B cell (primary cell): ENCODE data around the gene DAG1. TPM values are rescaled to one million over a fixed set of nuclear protein-coding genes. Genes with fewer than 3 reads are reported as not detected.
A peak's percentile ranks its signal among the peaks of the same experiment; 100 is the strongest.

Experiments
- ATAC-seq: fragments of 200-7000 bp; cut with Tn5 transposase; one replicate; pipeline ENCODE4 v1.10.0; 2021; ENCODE audit warnings: low read depth, mild to moderate bottlenecking, moderate number of reproducible peaks, moderate library complexity
- CTCF ChIA-PET: fragments of 350-600 bp; sonication (Branson Sonifier 250); formaldehyde crosslinking; loops from one replicate; lab custom pipeline; 2021; ENCODE audit warnings: antibody characterized with exemption, inconsistent platforms; lab: Charles Lee
- POLR2A ChIA-PET: fragments of 350-600 bp; sonication (Branson Sonifier 250); formaldehyde crosslinking; loops from one replicate; lab custom pipeline; 2021; ENCODE audit warnings: antibody characterized with exemption; lab: Charles Lee
- DNase-seq: peaks from one replicate; pipeline ENCODE4 v3.0.0; 2013
- H2AFZ ChIP-seq: 2 replicates; pipeline ENCODE4 v1.6.1; 2012; ENCODE audit warnings: mild to moderate bottlenecking, low read depth, low read length; ENCODE audit not compliant: insufficient read depth, poor library complexity, severe bottlenecking
- H3K27ac ChIP-seq, 2 donors: 1 replicate in 1 of 2; 2 replicates in 1 of 2; pipeline ENCODE4 v1.5.1; 2012 to 2013; ENCODE audit warnings: low read length in 2 of 2, mild to moderate bottlenecking in 2 of 2, moderate library complexity in 1 of 2
- H3K27me3 ChIP-seq, 4 experiments: fragments of 200-600 bp in 1 of 4; sonication (generic) in 1 of 4; replicated peaks in 1 of 4; 1 replicate in 2 of 4; 2 replicates in 2 of 4; pipeline versions ENCODE4 v1.6.1 to v1.7.0; 2013 to 2016; ENCODE audit warnings: low read length in 3 of 4, mild to moderate bottlenecking in 2 of 4, mixed read lengths in 1 of 4, moderate library complexity in 1 of 4; ENCODE audit not compliant: insufficient read depth in 4 of 4, control insufficient read depth in 3 of 4; ENCODE audit errors: control extremely low read depth in 1 of 4
- H3K36me3 ChIP-seq, 2 experiments: replicated peaks in 1 of 2; 1 replicate in 1 of 2; 2 replicates in 1 of 2; pipeline versions ENCODE4 v1.6.1 to v1.7.1; 2013; ENCODE audit warnings: low read length in 1 of 2; ENCODE audit not compliant: insufficient read depth in 2 of 2, control insufficient read depth in 1 of 2; ENCODE audit errors: control extremely low read depth in 1 of 2, extremely low read depth in 1 of 2
- H3K4me1 ChIP-seq, 2 donors: fragments of 200-600 bp in 1 of 2; sonication (generic) in 1 of 2; 1 replicate in 1 of 2; 2 replicates in 1 of 2; pipeline versions ENCODE4 v1.5.1 to v1.6.1; 2013 to 2017; ENCODE audit warnings: low read length in 2 of 2; ENCODE audit not compliant: control insufficient read depth in 2 of 2, insufficient read depth in 2 of 2
- H3K4me2 ChIP-seq: replicated peaks from 2 replicates; pipeline ENCODE3; 2012; ENCODE audit warnings: mild to moderate bottlenecking, low read depth, low read length; ENCODE audit not compliant: poor library complexity, severe bottlenecking
- H3K4me3 ChIP-seq, 5 experiments: fragments of 200-600 bp in 1 of 5; sonication (generic) in 1 of 5; 1 replicate in 3 of 5; 2 replicates in 2 of 5; pipeline versions ENCODE4 v1.5.1 to v1.7.0; 2011 to 2016; ENCODE audit warnings: low read length in 4 of 5, mild to moderate bottlenecking in 4 of 5, low read depth in 2 of 5, control low read depth in 1 of 5, moderate library complexity in 1 of 5; ENCODE audit not compliant: insufficient read depth in 1 of 5; ENCODE audit errors: control extremely low read depth in 1 of 5, extremely low read depth in 1 of 5
- H3K79me2 ChIP-seq: fragments of 200-600 bp; sonication (generic); one replicate; pipeline ENCODE4 v1.6.0; 2016; ENCODE audit warnings: low read length; ENCODE audit not compliant: control insufficient read depth, insufficient read depth
- H3K9ac ChIP-seq: fragments of 200-600 bp; sonication (generic); 2 replicates; pipeline ENCODE4 v1.6.1; 2017; ENCODE audit warnings: mild to moderate bottlenecking, low read length, moderate library complexity
- H3K9me3 ChIP-seq, 3 donors: one replicate each; pipeline versions ENCODE4 v1.6.1 to v1.7.1; 2013; ENCODE audit warnings: low read length in 2 of 3; ENCODE audit not compliant: control insufficient read depth in 2 of 3, insufficient read depth in 1 of 3; ENCODE audit errors: control extremely low read depth in 1 of 3
- H4K20me1 ChIP-seq: 2 replicates; pipeline ENCODE4 v1.6.0; 2012; ENCODE audit warnings: mild to moderate bottlenecking, low read length; ENCODE audit not compliant: insufficient read depth, control insufficient read depth, poor library complexity, severe bottlenecking
- H3K27ac Mint-ChIP-seq: one replicate; pipeline ENCODE4 v1.8.0; 2021; ENCODE audit warnings: mixed read lengths
- H3K27me3 Mint-ChIP-seq: one replicate; pipeline ENCODE4 v1.8.0; 2021; ENCODE audit warnings: mixed read lengths
- H3K4me1 Mint-ChIP-seq: one replicate; pipeline ENCODE4 v1.8.0; 2021; ENCODE audit warnings: mixed read lengths
- H3K4me3 Mint-ChIP-seq: one replicate; pipeline ENCODE4 v1.8.0; 2021; ENCODE audit warnings: mixed read lengths
- H3K9me3 Mint-ChIP-seq: one replicate; pipeline ENCODE4 v1.8.0; 2022; ENCODE audit warnings: mixed read lengths; ENCODE audit not compliant: insufficient read depth
- CTCF ChIP-seq: fragments of 200-600 bp; IDR thresholded peaks from one replicate; pipeline ENCODE4 v1.8.0; 2022; ENCODE audit warnings: antibody characterized with exemption, mild to moderate bottlenecking
- EZH2 ChIP-seq: IDR thresholded peaks from 2 replicates; pipeline ENCODE4 v1.6.1; 2012; ENCODE audit warnings: borderline replicate concordance, low read depth, mild to moderate bottlenecking, moderate library complexity, low read length; ENCODE audit not compliant: insufficient read depth, poor library complexity, severe bottlenecking
- WGBS: methylation state at CpG from one replicate; pipeline ENCODE4 v1.1.5; 2013; ENCODE audit warnings: missing lambda C conversion rate; ENCODE audit not compliant: insufficient coverage; 5-methylcytosine and 5-hydroxymethylcytosine counted together
- intact Hi-C: fragments of 100-400 bp; cut with micrococcal nuclease; formaldehyde crosslinking; loops from one replicate; pipeline ENCODE4 v1.10.0; 2022
- polyA plus RNA-seq: library from polyadenylated mRNA; depleted of rRNA; stranded (reverse); fragments of >200 nt; gene quantifications from 2 replicates; pipeline ENCODE4 v1.2.3, GENCODE V29; 2012
- total RNA-seq, 2 donors: library from RNA; stranded (reverse); fragments of 120-200 nt in 1 of 2; gene quantifications; 1 replicate in 1 of 2; 2 replicates in 1 of 2; pipeline versions ENCODE4 v1.2.3 to v1.2.4, GENCODE V29; 2013 to 2022

The DAG1 gene
- total and polyA plus RNA-seq, 2 donors (not counting 1 experiment from before 2014, with no cell fraction given) = 9.6 to 27.2 TPM

GRCh38 chr3:49445391-49445790 lies 24.7 kb upstream of the DAG1 start:
- Histone ChIP-seq H3K4me2 (no peak overlapping the region), H3K79me2 (peaks cover 7% of the 10 kb centered on the region), H3K9ac (no peak overlapping the region), H2AFZ (no peak overlapping the region), H3K4me1 (peaks cover 18 to 27% of the 10 kb centered on the region in 2 donors), H3K27ac (no peak overlapping the region), H4K20me1 (no peaks in the 10 kb centered on the region), H3K4me3 (no peak overlapping the region), H3K27me3 (no peaks in the 10 kb centered on the region), H3K36me3 (no peaks in the 10 kb centered on the region), H3K9me3 (no peaks in the 10 kb centered on the region)
- no CpG with 5 or more reads among the region's 5 CpGs for WGBS
- Mint-ChIP-seq H3K9me3 (no peaks in the 10 kb centered on the region), H3K4me3 (no peak overlapping the region), H3K27me3 (no peaks in the 10 kb centered on the region), H3K4me1 (peaks cover 15% of the 10 kb centered on the region), H3K27ac (peak overlapping the region; percentile 26)
- POLR2A ChIA-PET = interaction anchor here (0.7 to 2.1 kb wide), 2 partner anchors 16 to 102 kb away, joined by 4 to 14 read pairs; partner anchors contain the start of gene NICN1
- ATAC-seq (no peak), DNase-seq (no peak)
- CTCF ChIA-PET = interaction anchor here (0.7 to 10.2 kb wide), 7 partner anchors 9 to 149 kb away, joined by 3 to 137 read pairs (median 5); partner anchors contain the start of genes NICN1 and USP4
- no peak for TF ChIP-seq EZH2
- no peak for TF ChIP-seq CTCF
- intact Hi-C loops = no loop called here

GRCh38 chr3:49453621-49454020 lies 16.4 kb upstream of the DAG1 start:
- no peak overlapping the region for H3K27ac Mint-ChIP-seq

More at GRCh38 chr3:49453621-49454020, 16.4 kb upstream of the DAG1 start:
- no peaks in the 10 kb centered on the region for H3K9me3 ChIP-seq
- no peaks in the 10 kb centered on the region for H3K27me3 ChIP-seq
- Mint-ChIP-seq H3K27me3 (no peaks in the 10 kb centered on the region), H3K4me1 (peaks cover 4% of the 10 kb centered on the region), H3K9me3 (no peaks in the 10 kb centered on the region), H3K4me3 (no peak overlapping the region)
- WGBS = 95% methylated on average over 4 of the region's 4 CpGs
- H3K4me2 ChIP-seq = no peak overlapping the region
- no peak overlapping the region for H2AFZ ChIP-seq
- intact Hi-C loops = no loop called here
- no peak overlapping the region for H3K27ac ChIP-seq
- no peak for TF ChIP-seq CTCF
- TF ChIP-seq EZH2 = no peak
- ChIA-PET CTCF (interaction anchor here (0.5 to 1.8 kb wide), 3 partner anchors 8 to 121 kb away, joined by 3 to 5 read pairs (median 3); no protein-coding TSS in a partner anchor), POLR2A (no interaction called here)
- H3K79me2 ChIP-seq = no peaks in the 10 kb centered on the region
- H3K36me3 ChIP-seq = no peaks in the 10 kb centered on the region
- no peak for DNase-seq
- H3K9ac ChIP-seq = no peak overlapping the region
- no peak overlapping the region for H3K4me3 ChIP-seq
- H4K20me1 ChIP-seq = no peaks in the 10 kb centered on the region
- no peak for ATAC-seq
- H3K4me1 ChIP-seq = peaks cover 0 to 5% of the 10 kb centered on the region in 2 donors
